GM18502 (cell line): ENCODE data around the gene MSTO1.
"Not testable (repeated sequence)": the region's sequence is repeated elsewhere in the genome, so short reads cannot be mapped to it uniquely, and the experiment has no call there.

Source experiments
- ATAC-seq: cut with Tn5 transposase; IDR thresholded peaks from one replicate; pipeline ENCODE4 v1.9.1; 2021; ENCODE audit warnings: mild to moderate bottlenecking; ENCODE audit not compliant: unreplicated experiment, poor library complexity

Gene MSTO1

GRCh38 chr1:155609515-155610256, at the start of gene MSTO1:
MSTO1 (plus strand) TSS chr1:155610218; CDS start chr1:155610249, 31 bp downstream.
- peak; percentile 92 for ATAC-seq

- ATAC-seq = peak; percentile 35
Observed at GRCh38 chr1:155561779-155562580, 48.0 kb upstream of the MSTO1 start.

GRCh38 chr1:155562581-155563376, 47.2 kb upstream of the MSTO1 start, which contains the start of gene ASH1L:
ASH1L (minus strand) TSS chr1:155562803; CDS start chr1:155521519, 41,284 bp downstream.
- ATAC-seq = peak; percentile 68

- ATAC-seq = not testable (repeated sequence)
Observed at GRCh38 chr1:155563377-155564022, 46.5 kb upstream of the MSTO1 start.

- ATAC-seq = no peak
Observed at GRCh38 chr1:155569988-155570592, 39.9 kb upstream of the MSTO1 start.

- ATAC-seq = no peak
Observed at GRCh38 chr1:155570593-155570990, 39.4 kb upstream of the MSTO1 start.

GRCh38 chr1:155574077-155574476, 35.9 kb upstream of the MSTO1 start:
- ATAC-seq = no peak

- ATAC-seq = not testable (repeated sequence)
Observed at GRCh38 chr1:155575608-155576007, 34.4 kb upstream of the MSTO1 start.

GRCh38 chr1:155583846-155584245, 26.2 kb upstream of the MSTO1 start:
- ATAC-seq = not testable (repeated sequence)

- not testable (repeated sequence) for ATAC-seq
Observed at GRCh38 chr1:155589282-155589681, 20.7 kb upstream of the MSTO1 start.

GRCh38 chr1:155590516-155591247, 19.3 kb upstream of the MSTO1 start:
- not testable (repeated sequence) for ATAC-seq

- ATAC-seq = no peak
Observed at GRCh38 chr1:155591770-155592169, 18.2 kb upstream of the MSTO1 start.

GRCh38 chr1:155595877-155596474, 14.0 kb upstream of the MSTO1 start:
- ATAC-seq = not testable (repeated sequence)

- no peak for ATAC-seq
Observed at GRCh38 chr1:155596864-155597263, 13.2 kb upstream of the MSTO1 start.

GRCh38 chr1:155598842-155599331, 11.1 kb upstream of the MSTO1 start:
- ATAC-seq = no peak

GRCh38 chr1:155599828-155600572, 10.0 kb upstream of the MSTO1 start:
- not testable (repeated sequence) for ATAC-seq

- ATAC-seq = no peak
Observed at GRCh38 chr1:155607708-155608107, 2.3 kb upstream of the MSTO1 start.

- no peak for ATAC-seq
Observed at GRCh38 chr1:155608888-155609225, 1.2 kb upstream of the MSTO1 start.
